Stimulated activated CD4-positive, alpha-beta T cell treated with anti-CD3 and anti-CD28 coated beads, TNF-alpha, amount 100 ng/mL, for 1 hour (primary cell): ENCODE results near the gene RBFOX1.

Experiments used
- DNase-seq, 3 donors: peaks; one replicate each; pipeline ENCODE4 v3.0.0-alpha.2; 2020; ENCODE audit warnings: low read depth in 3 of 3, low spot score in 1 of 3

RBFOX1 gene

DNA sequence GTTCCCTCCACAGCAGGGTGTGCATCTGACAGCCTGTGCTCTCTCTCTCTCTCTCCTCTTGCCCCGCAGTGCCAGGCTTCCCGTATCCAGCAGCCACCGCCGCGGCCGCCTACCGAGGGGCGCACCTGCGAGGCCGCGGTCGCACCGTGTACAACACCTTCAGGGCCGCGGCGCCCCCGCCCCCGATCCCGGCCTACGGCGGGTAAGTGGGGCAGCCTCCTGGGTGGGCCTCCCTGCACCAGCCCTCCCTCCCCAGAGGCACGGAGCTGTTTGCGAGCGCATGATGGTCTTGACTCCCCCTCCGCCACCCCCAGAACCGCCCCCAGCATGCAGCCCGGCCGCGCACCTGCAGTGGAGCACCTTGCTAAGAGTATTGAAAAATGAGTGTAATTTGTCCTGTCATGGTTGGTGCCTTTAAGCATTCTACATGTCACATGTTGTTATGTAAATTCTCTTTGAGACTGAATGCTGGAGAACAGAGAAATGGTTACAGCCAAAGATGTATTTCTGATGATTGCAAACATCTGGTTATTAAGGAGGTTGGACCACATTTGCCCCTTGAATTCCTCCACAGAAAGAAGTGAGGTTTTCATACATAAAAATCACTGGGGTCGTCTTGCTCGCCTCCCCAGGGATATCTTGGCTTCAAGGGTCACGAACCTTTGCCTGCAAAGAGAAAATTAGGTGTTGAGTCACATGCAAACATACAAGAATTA lies 321.3 kb downstream of the RBFOX1 start:
- no peak for DNase-seq

GRCh38 chr16:7675628-7676027 lies 343.0 kb downstream of the RBFOX1 start:
- no peak for DNase-seq

GRCh38 chr16:7680296-7680695 lies 347.7 kb downstream of the RBFOX1 start:
- DNase-seq = no peak

DNA sequence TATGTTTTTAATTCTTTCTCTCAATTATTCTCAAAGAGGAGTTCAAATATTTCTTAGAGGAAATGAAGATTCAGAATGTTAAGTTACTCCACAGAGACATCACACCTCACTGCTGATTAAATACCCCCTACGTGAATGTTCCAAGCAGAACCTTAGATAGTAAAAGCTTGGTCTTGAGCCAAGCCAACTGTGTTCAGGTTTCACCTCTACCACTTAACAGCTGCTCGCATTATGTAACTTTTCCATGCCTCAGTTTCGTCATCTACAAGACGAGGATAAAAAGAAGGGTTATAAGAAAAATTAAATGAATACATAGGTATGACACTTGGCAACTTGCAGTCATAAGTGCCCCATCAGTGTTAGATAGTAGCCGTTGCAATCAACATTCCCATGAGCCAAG lies 356.2 kb downstream of the RBFOX1 start:
- no peak for DNase-seq

GRCh38 chr16:7689234-7689633 lies 356.6 kb downstream of the RBFOX1 start:
- no peak for DNase-seq

DNA sequence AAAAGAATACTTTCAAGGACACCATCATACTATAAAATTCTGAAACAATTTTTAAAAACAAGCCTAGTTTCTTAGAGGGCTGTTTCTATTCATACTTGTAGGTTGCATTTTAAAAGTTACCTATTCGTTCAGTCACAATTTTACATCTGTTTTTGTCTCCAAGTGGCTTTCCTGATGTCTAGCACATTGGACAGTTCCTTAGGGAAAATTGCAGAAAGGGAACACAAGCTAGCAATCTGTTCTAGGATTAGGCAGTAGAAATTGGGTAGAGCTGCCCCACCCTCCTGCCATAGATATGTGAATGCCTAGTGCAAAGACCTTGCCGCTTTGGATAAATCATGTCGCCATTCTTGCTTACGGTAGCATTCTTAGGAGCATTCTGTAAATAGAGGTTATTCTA lies 358.9 kb downstream of the RBFOX1 start:
- no peak for DNase-seq

GRCh38 chr16:7703672-7704071 lies 371.0 kb downstream of the RBFOX1 start:
- no peak for DNase-seq

- DNase-seq = no peak
Measured at GRCh38 chr16:7705885-7706284, 373.2 kb downstream of the RBFOX1 start.

GRCh38 chr16:7709186-7709585 lies 376.5 kb downstream of the RBFOX1 start:
- no peak for DNase-seq

- DNase-seq = no peak
Measured at GRCh38 chr16:7713244-7713643, 380.6 kb downstream of the RBFOX1 start.

- no peak for DNase-seq
Measured at GRCh38 chr16:7714775-7715174, 382.1 kb downstream of the RBFOX1 start.

DNA sequence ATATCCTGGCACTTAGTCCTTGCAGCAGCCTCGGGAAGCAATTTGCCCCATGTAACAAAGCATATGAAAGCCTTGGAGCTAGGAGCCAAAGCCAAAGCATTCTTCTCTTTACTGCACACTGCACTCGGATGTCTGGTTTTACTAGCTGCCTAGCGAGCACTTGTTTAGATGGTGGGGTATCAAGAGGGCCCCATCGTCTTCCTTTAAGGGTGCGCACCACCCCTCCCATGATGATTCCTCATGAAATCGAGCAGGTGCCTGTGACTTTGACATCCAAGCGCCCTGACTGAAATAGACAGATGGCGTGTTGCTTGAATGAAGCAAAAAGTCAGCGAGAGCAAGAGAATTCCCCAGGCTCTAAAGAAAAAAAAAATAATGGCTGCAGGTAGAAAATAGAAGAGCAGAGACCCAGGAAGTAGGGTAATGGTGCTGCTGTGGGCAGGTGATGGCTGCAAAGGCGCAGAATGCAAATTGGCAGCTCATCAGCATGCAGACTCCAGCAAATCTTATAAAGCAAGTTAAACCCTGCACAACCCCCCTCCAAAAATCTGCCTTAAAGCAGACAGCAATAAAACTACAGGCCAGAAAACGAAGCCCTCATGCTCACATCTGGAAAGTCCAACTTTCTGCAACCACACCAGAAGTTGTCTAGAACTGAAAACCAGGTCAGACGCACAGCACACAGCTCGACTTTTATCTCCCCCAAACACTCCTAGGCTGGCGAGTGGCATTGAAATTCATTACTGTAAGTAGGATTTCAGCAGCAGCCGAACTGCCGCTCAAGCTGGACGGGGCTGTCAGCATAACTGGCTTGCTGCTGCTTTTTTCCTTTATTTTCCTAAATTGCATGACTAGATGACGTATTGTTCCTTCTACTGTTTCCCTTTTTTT lies 384.3 kb downstream of the RBFOX1 start:
- no peak for DNase-seq

GRCh38 chr16:7722761-7723160 lies 390.1 kb downstream of the RBFOX1 start:
- no peak for DNase-seq

DNA sequence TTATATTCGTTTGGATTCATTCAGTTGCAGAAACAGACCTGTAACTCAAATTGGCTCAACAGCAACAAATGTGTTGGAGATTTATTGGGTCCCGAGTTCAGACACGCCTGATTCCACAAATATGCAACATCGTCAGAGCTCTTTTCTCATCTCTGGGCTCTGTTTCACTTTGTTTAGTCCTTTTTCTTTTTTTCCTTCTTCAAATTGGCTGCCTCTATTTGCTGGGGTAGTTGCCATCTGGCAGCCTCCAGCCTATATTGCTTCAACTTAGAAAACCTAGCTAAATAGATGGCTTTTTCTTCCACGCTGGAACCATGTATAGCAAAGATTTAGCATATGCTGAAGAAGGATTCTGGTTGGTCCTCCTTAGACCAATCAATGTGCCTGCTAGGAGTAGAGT lies 398.5 kb downstream of the RBFOX1 start:
- DNase-seq = no peak

DNA sequence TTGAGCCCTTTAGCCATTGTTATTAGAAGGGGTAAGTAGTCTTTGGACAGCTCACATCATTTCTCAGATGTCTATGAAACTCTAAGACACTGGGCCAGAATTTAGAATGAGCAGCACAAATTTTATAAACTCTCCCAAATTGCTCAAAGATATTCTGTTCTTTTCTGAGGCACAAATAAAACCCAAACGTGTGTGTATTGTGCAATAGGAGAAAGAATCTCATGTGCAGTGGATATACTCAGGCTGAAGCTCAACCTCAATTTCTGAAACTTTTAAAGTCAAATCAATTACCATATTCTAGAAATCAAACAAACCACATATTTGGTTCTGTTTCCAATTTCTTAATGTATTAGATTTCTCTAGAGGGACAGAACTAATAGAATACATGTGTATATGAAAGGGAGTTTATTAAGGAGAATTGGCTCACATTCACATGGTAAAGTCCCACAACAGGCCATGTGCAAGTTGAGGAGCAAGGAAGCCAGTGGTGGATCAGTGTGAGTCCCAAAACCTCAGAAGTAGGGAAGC lies 403.6 kb downstream of the RBFOX1 start:
- no peak for DNase-seq

DNA sequence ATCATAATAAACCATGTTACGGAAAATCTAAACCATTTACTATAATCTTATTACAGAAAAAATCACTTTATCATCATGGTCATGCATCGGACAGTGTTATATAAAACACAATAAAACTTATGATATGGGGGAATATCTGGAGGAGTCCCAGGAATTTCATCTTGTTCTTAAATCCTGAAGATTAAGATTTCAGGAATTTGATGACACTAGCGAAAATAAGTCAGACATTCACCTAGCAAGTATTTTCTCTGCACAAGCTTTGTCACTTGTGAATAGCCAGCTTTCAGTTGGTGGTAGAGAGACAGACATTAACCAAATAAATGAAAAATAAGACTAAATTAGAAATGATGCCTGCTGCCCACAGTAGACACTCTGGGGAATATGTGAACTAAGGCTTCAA lies 410.0 kb downstream of the RBFOX1 start:
- DNase-seq = no peak

- DNase-seq = no peak
Measured at GRCh38 chr16:7744546-7745264, 412.1 kb downstream of the RBFOX1 start.

DNA sequence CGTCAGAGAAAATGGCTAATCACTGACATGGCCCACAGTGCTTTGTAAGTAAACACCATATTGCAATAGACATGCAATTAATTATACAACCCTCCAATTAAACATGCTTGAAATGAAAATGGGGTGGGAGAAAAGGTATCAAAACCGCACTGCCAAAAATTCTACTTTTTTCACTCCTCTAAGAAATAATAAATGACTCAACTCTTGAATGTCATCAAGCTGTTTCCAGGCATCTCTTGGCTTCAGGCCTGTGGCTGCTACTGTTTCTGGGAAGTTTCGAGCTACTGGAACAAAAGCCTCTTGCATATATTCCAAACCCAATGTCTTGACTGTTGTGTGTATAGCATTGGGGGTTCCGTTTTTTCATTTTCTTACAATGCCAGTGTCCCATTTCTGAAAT lies 412.6 kb downstream of the RBFOX1 start:
- no peak for DNase-seq

DNA sequence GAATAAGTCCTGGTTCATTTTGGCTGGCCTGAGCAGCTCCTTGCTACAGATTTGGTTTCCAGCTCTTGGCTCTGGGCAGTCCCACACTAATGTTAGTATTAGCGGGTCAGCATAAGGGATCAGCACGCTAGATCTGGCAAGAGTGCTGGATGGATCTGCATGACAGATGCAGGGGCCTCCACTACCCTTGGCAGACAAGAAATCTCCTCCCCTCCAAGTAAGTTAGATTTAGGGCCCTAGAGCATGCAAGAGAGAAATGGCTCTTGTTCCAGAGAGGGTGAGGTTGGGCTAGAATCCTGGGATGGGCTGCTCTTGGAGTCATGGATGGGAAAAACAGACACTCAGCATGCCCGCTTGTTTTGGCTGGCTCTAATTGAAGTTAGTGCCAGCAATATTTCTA lies 414.3 kb downstream of the RBFOX1 start:
- DNase-seq = no peak

DNA sequence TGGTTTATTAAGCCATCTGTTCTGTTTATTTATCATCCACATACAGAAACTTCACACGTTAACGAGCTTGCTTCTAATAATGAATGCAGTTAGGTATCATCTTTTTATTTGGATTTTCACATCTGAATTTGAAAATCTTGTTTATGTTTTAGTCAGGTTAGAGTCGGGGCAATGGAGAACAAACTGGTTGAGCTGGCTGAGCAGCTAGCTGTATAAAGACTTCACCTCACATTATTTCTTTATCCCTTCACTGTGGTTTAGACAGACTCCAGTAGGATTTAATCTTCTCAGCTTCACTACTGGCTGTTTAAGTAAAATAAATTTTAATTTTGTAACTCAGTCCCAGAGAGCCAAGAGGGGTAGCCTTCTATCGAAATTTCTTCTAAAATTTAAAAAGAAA lies 415.9 kb downstream of the RBFOX1 start:
- no peak for DNase-seq

GRCh38 chr16:7755347-7755882 lies 422.8 kb downstream of the RBFOX1 start:
- DNase-seq = no peak
